IPS DF 19.7 (cell line): ENCODE measurements around the gene NELL1.

ENCODE experiments used
- DNase-seq: peaks from one replicate; pipeline ENCODE4 v3.0.0-alpha.2; 2013; ENCODE audit warnings: low read depth, low spot score

NELL1 gene

DNA sequence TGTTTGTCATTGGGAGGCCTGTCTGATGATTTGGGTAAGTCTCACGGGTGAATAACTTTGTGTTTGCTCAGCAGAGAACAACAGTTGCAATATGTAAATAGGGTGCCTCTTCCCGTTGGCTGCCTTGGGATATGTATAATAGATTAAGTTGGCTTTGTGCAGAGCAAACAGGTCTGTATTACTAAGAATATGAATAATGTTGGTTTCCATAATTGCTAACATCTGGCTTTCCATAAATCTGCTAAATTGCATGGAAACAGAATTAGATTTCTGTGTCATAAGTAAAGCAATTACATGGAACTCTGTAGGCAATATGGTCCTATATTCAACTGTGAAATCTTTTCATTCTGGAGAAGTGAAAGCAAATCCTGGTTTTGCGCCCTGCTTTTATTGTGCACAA lies 887.5 kb downstream of the NELL1 start:
- DNase-seq, result no peak

DNA sequence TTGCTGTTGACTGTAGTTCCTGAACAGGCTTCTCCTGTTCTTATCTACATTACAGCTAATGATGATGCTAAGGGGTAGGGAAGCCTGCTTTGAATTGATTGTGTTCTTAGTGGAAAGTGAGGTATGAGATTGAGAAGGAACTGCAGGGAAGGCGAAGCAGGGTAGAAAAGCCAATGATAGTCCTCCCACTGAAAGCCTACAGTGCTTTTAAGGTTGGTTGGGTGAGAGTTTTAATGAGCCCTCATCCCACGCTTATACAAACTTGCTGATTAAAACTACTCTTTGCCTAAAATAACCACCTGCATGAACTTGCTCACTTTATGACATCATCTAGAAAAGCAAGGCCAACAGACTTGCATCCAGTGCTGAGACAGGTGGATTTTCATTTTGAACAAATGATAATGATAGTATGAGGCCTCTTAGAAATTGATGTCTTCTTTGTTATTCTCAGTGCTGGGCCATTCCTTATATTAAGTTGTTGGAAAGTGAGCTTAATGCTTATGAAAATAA lies 891.1 kb downstream of the NELL1 start:
- DNase-seq, result no peak

DNA sequence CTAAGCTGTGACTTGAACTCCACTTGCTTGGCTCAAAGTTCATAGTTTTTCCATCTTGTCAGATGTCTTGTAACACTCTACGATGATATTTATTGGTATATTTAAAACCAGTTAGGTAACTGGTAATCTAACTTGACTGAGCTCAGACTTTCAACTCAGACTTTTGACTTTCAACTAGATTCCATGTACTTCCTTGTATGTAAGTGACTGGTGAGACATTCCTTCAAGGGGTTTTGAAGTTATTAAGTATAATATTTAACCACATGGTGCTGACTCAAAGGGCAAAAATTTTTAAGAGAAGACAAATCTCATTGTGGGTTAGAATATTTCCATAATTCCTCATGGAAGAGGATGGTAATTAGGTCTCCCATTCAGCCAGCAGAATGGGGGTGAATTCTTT lies 892.2 kb downstream of the NELL1 start:
- DNase-seq, result no peak

DNA sequence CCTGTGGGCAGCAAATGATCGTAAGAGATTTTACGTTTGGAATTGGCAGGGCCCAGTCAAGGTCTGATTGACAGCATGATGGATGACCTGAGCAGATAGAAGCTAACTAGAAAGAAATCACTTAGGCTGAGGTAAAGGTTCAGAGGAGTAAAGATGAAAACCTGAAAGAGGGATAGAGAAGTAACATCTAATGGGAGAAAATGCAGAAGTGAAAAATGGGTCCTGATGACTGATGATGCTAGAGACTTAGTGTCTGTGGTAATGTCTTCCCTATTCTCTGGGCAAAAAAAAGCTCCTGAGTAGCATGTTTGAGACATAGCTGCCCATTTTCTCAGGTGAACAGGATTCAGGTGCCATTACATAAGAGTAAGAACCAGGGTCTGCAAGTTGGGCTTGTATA lies 894.7 kb downstream of the NELL1 start:
- DNase-seq, result no peak

DNA sequence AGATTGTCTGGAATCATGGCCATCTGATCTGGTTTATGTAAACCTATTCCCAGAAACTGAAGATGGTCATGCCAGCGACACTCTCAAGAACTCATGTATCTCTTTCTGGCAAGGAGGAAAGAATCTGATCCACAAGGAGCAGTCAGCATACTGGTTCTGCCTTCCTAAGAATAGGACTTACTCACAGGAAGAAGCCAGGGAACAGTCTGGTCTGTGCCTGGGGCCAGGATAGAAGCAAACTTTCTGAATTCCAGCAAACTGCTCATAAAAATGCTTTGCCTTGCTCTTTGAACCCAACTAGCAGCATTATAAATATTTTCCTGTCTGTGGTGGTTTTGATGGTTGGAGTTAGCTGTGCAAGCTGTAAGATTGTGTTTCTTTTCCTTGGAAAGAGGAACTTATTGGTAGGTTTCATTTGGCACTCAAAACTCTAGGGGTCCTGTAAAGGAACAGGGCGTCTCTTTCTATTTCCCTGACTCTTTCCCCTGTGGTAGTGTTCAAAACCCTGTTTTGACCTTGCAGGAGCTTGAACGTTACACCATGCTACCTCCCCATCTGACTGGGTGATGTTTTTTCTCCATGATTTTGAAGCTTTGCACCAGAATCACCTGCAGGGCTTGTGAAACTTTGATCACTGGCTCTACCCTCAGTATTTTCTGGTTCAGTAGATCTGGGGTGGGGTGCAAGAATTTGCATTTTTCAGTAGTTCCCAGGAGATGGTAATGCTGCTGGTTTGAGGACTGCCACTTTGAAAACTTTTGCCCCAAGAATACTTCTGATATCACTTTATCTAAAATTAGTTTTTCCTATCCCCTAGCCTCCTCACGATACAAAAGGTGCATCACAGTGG lies 895.7 kb downstream of the NELL1 start:
- no peak for DNase-seq

DNA sequence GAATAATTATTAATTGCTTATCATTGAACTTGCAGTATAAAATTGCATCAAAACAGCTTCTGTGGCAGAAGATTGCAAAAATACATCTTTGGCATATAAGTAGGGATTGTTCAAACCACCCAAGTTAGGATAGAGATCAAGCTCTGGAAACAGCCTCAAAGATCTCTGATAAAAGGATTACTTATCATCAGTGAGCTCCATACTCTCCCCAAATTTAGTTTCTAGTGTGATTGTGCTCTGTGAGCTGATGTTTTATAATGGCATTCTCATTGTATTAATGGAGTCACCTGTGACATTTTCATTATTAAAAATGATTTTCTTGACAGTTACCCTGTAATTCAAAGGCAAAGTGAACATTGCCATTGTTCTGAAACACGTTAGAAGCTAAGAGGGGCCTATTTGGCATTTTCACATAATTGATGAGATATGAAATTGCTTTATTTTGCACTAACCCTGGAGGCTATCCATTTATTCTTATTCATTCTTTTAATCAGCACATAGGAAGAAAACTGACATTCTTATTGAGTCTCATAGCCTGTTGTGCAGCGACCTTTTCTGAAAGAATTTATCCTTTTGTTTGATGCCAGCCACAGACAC lies 897.2 kb downstream of the NELL1 start:
- no peak for DNase-seq

DNA sequence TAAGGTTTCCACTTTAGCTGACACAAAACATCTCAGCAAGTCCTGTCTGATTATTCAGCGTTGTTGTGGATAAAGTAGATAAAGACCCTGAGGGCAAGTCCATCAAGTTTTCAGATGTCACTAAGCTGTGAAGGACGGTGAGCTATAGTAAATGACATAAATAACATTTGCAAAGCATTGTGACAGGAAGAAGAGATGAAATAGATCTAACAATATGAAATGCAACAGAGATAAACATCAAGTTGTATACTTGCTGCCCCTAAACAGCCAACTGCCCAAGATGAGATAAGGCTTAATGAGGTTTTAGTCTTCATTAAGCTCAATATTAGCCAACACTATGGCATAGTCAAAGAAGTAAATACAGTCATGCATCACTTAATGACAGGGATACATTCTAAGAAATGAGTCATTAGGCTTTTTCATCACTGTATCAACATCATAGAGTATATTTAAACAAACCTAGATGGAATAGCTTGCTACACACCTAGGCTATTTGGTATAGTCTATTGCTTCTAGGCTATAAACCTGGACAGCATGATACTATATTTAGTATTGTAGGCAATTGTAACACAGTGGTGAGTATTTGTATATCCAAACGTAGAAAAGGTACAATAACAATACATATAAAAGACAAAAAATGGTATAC lies 898.4 kb downstream of the NELL1 start:
- DNase-seq, result no peak

DNA sequence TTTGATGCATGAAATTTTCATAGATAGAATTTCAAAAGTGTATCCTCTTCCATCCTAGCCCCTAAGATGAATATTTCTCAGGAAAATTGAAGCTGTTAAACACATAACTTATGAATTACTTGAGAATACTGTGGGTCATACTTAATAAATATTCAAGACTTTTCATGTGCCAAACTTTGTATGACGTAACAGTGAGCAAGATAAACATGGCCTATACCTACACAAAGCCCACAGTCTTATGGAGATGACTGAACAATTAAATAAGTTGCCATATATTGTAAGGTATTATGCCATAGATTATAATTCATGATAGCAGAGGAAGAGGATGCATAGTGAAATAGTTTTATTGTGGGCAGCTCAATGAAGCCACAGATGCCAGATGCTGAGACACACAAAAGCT lies 902.8 kb downstream of the NELL1 start:
- no peak for DNase-seq

DNA sequence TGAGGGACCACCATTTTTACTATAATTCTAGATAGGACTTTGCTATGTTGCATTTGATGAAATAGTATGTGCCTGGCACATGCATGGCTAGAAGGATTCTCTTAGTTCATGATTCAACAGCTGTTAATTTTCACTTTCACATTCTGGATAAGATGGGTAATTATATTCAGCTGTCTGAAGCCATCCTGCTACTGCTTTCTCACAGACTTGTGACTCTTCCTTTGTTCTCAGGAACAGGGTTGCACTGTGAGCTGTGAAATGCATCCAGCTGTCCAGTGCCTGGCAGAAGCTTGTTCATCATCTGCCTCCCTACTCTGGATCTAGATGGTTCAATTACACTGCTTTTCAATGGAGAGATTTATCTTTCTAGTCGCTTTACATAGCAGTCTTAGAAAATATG lies 913.4 kb downstream of the NELL1 start:
- DNase-seq, result no peak

DNA sequence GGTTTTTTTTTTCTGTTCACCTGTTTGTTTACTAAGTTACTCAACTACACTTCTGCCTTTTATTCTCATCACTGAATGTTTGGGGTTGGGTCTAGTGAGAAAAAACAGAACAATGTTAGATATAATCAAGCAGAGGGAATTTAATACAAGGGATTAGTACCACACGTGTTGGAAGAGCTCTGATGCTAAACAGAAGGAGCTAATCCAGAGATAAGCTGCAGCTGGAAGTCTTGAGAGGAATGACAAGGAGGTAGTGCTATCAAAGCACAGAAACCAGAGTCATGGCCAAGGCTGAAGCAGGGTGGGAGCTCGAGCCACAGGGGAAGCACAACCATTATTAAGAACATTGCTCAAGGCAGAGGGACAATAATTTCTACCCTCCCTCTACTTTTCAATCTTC lies 919.4 kb downstream of the NELL1 start:
- DNase-seq, result no peak

DNA sequence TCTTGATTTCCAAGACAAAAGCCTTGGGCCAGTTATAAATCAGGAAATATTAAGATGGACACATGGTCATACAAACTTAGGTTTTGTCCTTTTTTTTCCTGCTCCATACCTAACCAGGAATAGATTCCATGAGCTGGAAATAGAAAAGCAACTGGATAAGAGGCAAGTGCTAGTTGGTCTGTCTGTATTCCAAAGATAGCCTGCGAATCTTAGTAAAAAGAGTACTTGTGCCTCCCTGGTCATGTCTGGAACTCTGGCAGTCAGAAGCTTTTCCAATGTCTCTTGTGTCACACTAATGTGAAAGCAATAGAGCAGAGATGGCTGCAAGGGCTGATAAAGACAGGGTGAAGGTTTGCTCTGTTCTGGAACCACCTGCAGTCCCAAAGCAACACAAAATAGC lies 933.3 kb downstream of the NELL1 start:
- no peak for DNase-seq

DNA sequence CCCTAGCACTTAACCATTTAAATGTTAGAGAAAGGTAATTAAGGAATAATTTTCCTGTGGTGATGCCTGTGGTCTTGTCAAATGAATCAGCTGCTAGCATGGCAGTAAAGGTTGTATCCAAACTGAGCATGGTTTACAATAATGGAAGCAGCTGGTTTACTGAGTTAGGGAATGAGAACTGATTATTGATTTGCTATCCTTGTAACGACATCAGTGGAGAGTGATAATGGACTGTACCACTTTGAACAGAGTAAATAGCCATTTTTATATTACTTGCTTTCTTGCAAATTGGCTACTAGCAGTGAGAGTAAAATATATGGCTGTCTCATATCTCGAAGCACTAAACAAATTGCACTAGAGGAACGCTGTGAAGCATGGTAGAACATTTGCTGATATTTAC lies 934.5 kb downstream of the NELL1 start:
- DNase-seq, result no peak

DNA sequence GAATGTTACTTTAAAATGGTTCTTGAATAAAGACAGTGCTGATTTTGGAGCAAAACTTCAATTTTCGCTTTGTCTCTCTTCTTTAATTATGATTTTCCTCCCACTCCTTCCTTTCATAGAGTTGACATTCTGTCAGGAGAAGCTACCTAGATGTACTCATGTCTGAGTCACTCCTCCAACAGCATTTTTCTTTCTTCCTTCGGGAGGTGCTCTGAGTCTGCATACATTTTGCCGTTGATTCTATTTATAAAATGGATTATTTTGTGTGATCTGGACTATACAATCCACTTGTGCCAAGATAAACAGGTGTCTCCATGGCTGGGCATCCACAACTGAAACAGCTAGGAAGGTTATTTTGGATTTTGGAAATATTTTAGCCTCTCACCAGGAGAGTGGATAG lies 935.2 kb downstream of the NELL1 start:
- no peak for DNase-seq

DNA sequence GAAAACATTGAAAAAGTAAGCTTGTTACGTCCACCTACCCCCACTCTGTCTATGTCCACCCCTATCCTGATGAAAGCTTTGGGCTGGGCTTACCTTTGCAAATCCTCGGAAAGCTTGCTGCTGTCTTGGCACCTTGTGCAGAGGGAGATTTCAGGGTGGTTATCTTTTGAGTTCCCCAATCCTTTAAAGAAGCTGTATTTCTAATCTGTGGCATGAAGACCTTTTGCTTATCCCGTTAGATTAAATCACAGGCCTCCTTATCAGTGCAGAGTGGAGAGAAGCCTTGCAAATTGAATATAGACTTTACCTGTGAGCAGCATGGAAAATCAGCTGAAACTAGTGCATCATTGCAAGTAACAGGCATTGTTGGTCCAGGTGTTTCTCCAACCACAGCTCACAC lies 942.9 kb downstream of the NELL1 start:
- DNase-seq, result no peak

DNA sequence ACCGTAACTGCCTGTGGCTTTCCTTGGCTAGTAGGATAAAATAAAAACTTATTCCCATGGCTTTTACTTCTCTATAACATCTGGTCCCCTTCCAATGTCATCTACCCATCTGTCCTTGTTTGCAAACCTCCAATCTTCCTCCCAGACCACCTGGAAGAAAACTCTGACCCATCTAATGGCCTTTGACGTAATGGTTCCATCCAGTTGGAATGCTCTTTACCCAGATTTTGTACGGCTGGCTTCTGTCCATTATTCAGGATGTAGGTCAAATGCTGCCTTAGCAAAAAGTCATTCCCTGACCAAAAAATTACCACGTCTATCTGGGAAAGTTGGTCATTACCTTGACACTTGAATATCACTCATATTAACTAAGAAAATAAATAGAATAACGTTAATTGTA lies 945.6 kb downstream of the NELL1 start:
- DNase-seq, result no peak

DNA sequence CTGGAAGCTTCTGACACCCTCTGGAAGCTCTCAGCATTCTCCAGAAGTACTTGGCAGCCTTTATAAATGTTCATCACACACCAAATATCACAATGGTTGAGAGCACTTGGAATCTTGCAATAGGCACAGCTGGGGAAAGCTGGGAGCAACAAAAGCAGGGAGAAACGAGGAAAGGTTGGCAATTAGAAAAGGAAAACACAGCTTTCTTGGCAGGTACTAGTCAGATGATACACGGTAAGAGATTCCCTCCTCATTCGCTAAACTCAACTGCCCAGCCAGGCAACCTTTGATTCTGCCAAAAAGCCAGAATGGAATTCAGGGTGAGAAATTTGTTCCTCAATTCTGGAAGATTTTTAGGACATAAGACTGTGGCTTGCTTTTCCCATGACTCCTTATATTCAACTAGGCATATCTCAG lies 946.6 kb downstream of the NELL1 start:
- DNase-seq, result no peak

DNA sequence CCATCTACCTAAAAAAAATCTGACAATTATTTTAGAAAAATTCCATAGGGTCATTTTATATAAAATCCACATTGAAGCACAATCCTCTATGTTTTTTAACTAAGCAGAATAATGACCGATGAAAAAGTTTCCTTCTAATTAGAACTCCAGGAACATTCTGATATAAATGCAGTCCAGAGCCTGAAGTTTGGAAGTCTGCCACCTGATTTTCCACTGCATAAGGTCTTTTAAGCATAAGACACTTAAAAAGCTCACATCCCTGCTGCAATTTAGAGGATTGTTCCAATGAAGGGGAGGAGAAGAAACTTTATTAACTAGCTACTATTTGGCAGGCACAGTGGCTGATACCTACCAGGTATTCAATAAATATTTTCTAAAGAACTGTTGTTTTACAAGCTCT lies 953.2 kb downstream of the NELL1 start:
- DNase-seq, result no peak

DNA sequence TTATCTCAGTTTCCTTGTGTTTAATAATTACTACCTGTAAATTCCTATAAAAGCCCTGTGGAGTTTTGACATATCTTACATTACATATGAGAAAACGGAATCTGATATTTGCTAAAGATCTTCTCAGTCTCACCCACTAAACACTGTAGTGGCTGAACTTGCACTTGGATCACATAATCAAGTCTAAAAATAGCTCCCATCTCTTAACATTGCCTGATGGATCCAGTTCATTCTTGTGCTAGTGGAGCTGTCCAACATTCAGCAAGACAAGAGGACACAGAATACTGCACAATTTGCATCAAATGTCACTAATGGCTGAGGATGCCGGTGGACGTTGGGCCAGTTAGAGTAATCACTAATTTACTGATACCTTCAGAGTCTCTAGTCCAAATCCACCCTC lies 953.6 kb downstream of the NELL1 start:
- DNase-seq, result no peak
